SK-N-SH (cell line): ENCODE data around the gene PRKCB.

Source experiments
- EP300 ChIP-seq, 2 experiments: IDR thresholded peaks; 2 replicates each; pipeline versions ENCODE4 v1.4.0 to v1.6.1; 2012; ENCODE audit warnings: borderline replicate concordance in 1 of 2, low read depth in 1 of 2, low read length in 1 of 2
- EZH2phosphoT487 ChIP-seq: fragments of 200-600 bp; sonication (generic); IDR thresholded peaks from 2 replicates; pipeline ENCODE4 v1.6.1; 2017; ENCODE audit warnings: low read depth, mixed run types, mild to moderate bottlenecking, antibody characterized with exemption, moderate library complexity, borderline replicate concordance
- IRF3 ChIP-seq: fragments of 150-350 bp; IDR thresholded peaks from 2 replicates; pipeline ENCODE4 v1.6.1; 2016; ENCODE audit warnings: mild to moderate bottlenecking, low read depth, low read length
- MEF2A ChIP-seq: IDR thresholded peaks from 2 replicates; pipeline ENCODE4 v1.4.0; 2012; ENCODE audit warnings: low read depth, borderline replicate concordance
- NRF1 ChIP-seq: IDR thresholded peaks from 2 replicates; pipeline ENCODE4 v1.6.1; 2012; ENCODE audit warnings: low read depth, mild to moderate bottlenecking, low read length
- PBX3 ChIP-seq: IDR thresholded peaks from 2 replicates; pipeline ENCODE4; 2012
- RAD21 ChIP-seq: IDR thresholded peaks from 2 replicates; pipeline ENCODE4 v1.6.1; 2012; ENCODE audit warnings: mild to moderate bottlenecking, low read length
- RCOR1 ChIP-seq: fragments of 150-350 bp; IDR thresholded peaks from 2 replicates; pipeline ENCODE4 v1.6.1; 2017; ENCODE audit warnings: antibody characterized with exemption, low read length
- RFX5 ChIP-seq: IDR thresholded peaks from 2 replicates; pipeline ENCODE4 v1.6.1; 2012; ENCODE audit warnings: mild to moderate bottlenecking, improper control_type of control experiment, low read length
- SMC3 ChIP-seq: IDR thresholded peaks from 2 replicates; pipeline ENCODE4 v1.6.1; 2012; ENCODE audit warnings: low read depth, low read length, improper control_type of control experiment
- TAF1 ChIP-seq: IDR thresholded peaks from 2 replicates; pipeline ENCODE4 v1.6.1; 2012; ENCODE audit warnings: low read depth, mild to moderate bottlenecking, low read length, moderate library complexity, borderline replicate concordance
- ZBTB33 ChIP-seq: IDR thresholded peaks from 2 replicates; pipeline ENCODE4 v1.4.0; 2012; ENCODE audit warnings: low read depth, borderline replicate concordance
- TF ChIP-seq, protein P1 (sequence below): fragments of 200-600 bp; sonication (generic); IDR thresholded peaks from 2 replicates; pipeline ENCODE4 v1.6.1; 2017; ENCODE audit warnings: antibody characterized with exemption, mild to moderate bottlenecking, moderate library complexity
- TF ChIP-seq, protein P2 (sequence below): IDR thresholded peaks from 2 replicates; pipeline ENCODE4 v1.6.1; 2012; ENCODE audit warnings: mild to moderate bottlenecking, low read depth, low read length, moderate library complexity

- TF ChIP-seq, protein P1, sequence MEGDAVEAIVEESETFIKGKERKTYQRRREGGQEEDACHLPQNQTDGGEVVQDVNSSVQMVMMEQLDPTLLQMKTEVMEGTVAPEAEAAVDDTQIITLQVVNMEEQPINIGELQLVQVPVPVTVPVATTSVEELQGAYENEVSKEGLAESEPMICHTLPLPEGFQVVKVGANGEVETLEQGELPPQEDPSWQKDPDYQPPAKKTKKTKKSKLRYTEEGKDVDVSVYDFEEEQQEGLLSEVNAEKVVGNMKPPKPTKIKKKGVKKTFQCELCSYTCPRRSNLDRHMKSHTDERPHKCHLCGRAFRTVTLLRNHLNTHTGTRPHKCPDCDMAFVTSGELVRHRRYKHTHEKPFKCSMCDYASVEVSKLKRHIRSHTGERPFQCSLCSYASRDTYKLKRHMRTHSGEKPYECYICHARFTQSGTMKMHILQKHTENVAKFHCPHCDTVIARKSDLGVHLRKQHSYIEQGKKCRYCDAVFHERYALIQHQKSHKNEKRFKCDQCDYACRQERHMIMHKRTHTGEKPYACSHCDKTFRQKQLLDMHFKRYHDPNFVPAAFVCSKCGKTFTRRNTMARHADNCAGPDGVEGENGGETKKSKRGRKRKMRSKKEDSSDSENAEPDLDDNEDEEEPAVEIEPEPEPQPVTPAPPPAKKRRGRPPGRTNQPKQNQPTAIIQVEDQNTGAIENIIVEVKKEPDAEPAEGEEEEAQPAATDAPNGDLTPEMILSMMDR: no peak
- TF ChIP-seq TAF1 (no peak), ZBTB33 (no peak), RCOR1 (no peak), RFX5 (no peak), EP300 (IDR thresholded peaks at IDR 0.05; ENCODE audit: borderline replicate concordance in 1 of 2, low read depth in 1 of 2, low read length in 1 of 2) (no peak), SMC3 (no peak), EZH2phosphoT487 (no peak), MEF2A (no peak), PBX3 (no peak), NRF1 (no peak), IRF3 (no peak), RAD21 (no peak)
- TF ChIP-seq, protein P2, sequence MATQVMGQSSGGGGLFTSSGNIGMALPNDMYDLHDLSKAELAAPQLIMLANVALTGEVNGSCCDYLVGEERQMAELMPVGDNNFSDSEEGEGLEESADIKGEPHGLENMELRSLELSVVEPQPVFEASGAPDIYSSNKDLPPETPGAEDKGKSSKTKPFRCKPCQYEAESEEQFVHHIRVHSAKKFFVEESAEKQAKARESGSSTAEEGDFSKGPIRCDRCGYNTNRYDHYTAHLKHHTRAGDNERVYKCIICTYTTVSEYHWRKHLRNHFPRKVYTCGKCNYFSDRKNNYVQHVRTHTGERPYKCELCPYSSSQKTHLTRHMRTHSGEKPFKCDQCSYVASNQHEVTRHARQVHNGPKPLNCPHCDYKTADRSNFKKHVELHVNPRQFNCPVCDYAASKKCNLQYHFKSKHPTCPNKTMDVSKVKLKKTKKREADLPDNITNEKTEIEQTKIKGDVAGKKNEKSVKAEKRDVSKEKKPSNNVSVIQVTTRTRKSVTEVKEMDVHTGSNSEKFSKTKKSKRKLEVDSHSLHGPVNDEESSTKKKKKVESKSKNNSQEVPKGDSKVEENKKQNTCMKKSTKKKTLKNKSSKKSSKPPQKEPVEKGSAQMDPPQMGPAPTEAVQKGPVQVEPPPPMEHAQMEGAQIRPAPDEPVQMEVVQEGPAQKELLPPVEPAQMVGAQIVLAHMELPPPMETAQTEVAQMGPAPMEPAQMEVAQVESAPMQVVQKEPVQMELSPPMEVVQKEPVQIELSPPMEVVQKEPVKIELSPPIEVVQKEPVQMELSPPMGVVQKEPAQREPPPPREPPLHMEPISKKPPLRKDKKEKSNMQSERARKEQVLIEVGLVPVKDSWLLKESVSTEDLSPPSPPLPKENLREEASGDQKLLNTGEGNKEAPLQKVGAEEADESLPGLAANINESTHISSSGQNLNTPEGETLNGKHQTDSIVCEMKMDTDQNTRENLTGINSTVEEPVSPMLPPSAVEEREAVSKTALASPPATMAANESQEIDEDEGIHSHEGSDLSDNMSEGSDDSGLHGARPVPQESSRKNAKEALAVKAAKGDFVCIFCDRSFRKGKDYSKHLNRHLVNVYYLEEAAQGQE: no peak
These were observed 239.5 kb downstream of the PRKCB start for GRCh38 chr16:24075302-24075701.
